COLO668 (cell line): Measurements from ENCODE around the gene PICK1.

Source experiments
- DNase-seq: peaks from one replicate; lab custom pipeline; 2025; ENCODE audit not compliant: unreplicated experiment; lab: John Stamatoyannopoulos, UW

The PICK1 gene

DNA sequence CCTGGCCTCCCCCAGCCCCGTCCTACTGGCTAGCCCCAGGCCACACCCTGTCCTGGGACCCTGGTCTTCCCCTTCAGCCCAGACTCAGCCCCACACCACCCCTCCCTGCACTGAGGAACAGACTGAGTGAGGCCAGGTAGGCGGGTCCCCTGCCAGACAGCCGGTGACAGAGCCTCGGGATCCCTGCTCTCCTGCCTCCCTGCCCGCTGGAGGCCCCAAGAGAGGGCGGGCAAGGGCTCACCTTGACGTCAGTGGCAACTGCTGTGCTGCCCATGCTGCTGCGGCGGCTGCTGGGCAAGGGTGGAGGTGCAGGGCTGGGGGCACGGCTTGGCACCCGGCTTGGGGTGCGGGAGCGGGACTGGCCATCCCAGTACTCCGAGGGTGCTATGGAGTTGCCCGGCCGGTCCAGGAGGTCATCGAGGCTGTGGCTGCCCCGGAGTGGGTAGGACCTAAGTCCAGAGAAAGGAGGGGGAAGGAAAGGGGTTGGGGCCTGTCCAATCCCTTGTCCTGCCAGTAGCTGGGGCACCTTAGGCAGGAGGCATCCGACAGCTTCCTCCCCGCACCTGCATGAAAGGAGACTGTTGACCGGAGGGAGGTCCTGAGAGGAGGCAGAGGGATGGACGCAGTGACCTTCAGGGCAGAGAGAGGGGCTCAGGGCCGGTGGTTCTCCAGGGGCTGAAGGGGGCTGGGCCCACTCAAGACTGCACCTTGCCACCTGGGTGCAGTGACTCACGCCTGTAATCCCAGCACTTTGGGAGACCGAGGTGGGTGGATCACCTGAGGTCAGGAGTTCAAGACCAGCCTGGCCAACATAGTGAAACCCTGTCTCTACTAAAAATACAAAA is 29.0 kb downstream of the PICK1 start:
- DNase-seq = no peak

DNA sequence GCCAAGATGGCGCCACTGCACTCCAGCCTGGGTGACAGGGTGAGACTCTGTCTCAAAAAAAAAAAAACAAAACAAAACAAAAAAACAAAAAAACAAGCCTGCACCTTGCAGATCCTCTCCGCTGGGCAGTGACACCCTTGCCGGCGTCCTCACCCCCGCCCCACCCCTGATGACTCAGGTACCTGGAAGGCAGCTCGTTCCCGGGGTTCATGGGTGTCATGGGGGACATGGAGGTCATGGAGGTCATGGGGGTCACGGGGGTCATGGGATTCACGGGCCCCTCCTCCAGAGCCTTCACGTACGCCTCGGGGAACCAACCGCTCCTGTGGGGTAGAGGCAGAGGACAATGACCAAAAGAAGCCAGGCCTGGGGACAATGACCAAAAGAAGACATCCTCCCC is 29.7 kb downstream of the PICK1 start:
- no peak for DNase-seq

DNA sequence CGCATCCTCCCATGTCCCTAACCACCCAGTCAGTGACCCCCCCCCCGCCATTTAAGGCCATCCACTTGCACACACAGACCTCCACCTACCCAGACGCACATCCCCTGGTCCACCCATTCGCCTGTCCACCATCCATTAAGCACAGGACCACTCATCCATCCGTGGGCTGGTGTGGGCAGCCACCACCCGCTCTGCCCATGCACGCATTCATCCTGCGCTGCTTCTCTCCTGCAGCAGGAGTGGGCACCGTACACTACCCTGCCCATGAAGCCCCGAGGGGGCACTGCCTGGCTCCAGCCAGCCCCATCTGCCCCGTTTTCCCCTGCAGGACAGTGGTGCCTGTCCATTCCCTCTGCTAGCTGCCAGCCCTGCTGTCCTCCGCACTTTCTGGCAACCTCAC is 30.7 kb downstream of the PICK1 start:
- no peak for DNase-seq

DNA sequence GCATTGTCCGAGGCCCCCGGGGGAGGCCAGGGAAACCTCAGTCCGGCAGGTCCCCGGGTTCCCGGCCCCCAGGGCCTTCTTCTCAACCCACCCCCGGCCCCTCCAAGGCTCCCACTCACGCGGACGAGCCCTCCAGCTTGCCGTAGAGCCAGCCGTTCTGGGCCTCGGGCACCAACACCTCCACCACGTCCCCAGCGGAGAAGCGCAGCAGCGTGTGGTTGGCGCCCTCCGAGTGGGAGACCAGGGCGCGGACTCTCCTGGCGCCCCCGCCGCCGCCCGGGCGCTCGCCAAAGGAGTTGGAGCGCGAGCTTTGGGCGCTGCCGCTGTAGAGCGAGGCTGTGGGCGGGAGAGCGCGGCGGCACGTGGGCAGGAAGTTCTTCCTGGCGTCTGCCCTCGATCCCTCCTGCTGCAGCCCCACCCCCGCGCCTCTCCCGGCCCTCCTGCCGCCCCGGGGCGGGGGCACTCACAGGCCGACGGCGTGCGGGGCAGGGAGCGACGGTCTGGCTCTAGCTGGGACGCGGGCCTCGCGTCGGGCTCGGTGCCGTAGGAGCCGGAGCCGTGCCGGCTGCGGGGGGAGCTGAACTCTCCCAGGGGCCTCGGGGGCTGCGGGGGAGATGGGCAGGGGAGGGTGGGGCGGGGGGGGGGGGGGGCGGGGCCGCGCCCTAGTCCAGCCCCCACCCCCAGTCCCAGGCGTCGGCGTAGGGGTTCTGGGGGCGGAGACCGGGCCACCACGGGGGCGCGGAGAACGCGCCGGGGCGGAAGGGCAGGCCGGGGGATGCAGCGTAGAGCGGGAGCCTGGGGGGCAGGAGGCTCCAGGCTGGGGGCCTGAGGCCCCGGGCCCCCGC is 31.6 kb downstream of the PICK1 start:
- DNase-seq = no peak

DNA sequence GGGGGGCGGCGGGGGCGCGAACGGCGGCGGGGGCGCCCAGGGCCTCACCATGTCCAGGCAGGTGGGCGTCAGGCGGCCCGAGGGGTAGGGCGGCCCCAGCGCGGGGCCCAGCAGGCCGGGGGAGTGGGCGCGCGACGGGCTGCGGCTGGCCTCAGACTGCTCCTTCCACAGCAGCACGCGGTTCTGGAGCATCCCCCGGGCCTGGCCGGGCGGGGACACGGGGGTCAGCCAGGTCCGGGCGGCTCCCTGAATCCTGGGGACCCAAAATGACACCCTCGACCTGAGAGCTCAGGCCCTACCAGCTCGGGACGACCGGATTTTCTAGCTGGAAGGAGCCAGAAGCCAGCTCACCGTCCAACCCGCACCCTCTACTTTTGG is 32.3 kb downstream of the PICK1 start:
- DNase-seq = no peak

DNA sequence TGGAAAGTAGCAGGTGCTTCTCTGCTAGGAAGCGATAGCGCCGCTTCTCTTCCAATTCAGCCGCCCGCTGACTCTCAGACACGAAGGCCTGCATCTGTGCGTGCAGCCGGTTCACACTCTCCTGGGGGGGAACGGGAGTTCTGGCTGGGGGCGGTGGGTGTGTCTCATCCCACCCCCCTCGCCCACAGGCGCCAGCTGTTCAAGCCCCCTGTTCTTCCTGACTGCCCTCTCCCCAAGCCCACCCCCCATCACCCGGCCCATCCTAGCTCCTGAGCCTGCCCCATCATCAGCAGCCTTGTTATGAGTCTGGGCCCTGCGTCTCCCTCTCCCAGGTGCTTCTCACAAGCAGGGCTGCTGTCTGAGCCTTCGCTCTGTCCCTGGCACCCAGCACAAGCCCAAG is 39.9 kb downstream of the PICK1 start:
- no peak for DNase-seq

DNA sequence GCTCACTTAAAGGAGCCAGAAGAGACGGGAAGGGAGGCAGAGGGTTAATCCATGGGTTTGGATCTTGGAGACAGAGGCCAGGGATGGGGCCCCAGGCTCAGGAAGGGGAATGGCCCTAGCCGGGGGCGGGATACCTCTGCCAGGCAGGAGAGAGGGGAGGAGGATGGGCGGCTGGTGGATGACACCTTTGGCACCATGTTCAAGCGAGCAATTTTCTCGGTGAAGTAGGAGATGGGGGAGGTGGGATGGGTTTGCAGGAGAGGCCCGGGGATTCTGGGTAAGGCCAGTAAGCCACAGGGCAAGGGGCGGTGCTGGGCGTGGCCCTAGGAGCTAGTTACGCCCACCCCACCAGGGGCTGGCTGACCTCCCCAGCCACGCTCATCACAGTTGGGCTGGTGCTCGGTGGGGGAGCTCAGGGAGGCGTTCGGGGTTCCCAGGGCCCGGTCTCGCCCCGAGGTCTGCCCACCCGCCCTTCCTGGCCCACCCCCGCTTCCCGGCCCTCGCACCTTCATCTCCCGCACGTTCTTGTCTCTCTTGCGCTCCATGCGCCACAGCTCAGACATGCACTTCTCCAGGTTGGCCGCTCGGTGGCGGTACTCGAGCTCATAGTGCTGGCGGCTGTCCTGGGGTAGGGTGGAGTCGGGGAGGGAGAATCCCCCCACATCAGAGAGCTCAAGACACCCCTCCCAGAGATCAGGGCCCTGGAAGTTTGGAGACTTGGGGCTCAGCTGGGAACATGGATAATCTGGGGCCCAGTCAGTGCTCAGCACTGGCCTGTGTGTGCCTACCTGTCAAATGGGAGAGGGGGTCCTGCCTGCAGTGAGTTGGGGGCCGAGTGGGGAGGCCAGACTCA is 40.6 kb downstream of the PICK1 start:
- no peak for DNase-seq

DNA sequence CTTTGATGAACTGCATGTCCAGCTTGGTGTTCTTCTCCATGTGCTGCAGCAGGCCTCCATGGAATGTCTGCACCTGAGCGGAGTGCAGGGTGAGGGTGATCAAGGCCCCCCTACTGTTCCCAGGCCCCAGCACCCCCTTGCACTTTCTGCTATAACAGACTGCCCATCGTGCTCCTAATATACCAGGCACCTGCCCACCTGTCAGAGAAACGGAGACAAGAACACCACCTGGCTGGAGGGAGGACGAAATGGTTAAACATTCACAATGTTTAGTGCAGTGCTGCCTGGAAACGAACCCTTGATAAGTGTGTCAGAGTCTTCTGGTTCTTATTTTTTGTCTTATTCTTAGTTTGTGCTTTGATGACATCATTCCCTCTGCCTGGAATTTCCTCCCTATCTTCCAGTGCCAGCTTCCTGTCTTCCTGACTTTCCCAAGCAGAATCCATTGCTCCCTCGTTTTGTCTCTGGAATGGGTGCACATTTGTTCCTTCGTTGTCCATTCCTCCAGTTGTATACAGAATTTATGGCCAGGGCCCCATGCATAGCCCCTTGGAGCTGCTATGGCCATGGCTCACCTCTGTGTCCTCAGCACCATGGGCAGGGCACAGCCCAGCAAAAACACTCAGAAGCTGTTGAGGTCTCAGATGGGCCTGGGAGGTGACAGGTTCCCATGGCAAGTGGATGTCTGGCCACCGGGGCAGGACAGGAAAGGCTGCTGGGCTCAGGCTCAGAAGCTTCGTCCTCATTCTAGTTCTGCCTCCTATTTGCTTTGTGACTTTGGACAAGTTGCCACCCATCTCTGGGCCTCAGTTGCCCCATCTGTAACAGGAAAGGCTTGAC is 41.4 kb downstream of the PICK1 start:
- DNase-seq = peak; percentile 11

DNA sequence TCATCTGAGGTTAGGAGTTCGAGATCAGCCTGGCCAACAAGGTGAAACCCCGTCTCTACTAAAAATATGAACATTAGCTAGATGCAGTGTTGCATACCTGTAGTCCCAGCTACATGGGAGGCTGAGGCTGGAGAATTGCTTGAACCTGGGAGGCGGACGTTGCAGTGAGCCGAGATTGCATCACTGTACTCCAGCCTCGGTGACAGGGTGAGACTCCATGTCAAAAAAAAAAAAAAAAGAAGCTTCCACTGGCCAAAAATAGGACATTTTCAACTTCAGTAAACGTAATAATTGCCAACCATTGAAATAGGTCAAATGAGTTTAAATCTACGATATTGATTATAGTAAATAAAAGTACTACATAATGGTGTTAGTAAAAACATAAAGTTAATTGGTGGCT is 46.4 kb downstream of the PICK1 start:
- no peak for DNase-seq

DNA sequence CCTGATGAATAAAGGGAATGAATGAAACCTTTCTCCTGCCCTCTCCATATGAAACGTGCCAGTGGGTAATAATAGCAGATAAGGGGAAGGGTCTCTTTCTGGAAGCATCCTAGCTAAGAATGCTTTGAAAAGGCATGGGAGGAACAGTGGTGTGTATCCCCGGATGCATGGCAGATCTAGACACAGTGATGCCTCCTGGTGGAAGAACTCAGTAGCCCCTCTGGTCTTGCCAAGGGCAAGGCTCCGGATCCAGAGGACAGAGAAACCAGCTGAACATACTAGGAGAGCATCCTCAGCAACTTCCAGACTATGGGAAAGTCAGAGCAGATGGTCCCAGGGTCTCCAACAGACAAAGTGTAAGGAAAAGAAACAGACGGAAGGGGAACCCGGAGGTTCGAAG is 46.9 kb downstream of the PICK1 start:
- DNase-seq = peak; percentile 28

DNA sequence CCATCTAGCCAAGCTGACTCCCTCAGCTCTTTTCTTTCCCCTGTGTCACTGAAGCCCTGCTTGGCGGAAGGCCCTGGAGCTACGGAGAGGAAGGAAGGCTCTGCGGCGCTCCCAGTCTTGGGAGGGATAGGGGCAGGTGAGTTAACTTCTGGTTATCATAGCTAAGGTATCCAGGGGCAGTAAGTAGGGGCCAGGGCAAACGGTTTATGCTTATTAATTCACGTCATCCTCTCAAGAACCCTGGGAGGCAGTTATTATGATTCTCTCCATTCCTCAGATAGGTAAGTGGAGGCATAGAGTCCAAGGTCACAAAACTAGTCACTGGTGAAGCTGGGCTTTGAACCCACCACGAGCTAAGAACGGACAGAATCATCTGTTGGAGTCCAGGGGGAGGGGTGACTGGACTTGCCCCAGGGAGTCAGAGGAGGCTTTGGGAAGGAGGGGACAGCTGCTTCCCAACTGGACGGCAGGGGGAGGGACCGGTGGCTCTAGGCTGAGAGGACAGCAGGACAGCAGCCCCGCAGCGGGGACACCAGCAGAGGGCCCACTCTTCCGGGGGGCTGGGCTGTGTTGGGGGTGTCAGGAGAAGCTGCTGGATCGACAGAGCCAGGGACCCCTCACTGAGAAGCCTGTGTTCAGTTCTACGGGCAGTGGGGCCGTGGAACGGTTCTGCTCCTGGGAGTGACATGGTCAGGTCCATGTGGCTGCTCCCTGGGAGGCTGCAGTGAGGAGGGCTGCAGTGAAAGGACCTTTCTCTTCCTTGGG is 49.8 kb downstream of the PICK1 start:
- no peak for DNase-seq

DNA sequence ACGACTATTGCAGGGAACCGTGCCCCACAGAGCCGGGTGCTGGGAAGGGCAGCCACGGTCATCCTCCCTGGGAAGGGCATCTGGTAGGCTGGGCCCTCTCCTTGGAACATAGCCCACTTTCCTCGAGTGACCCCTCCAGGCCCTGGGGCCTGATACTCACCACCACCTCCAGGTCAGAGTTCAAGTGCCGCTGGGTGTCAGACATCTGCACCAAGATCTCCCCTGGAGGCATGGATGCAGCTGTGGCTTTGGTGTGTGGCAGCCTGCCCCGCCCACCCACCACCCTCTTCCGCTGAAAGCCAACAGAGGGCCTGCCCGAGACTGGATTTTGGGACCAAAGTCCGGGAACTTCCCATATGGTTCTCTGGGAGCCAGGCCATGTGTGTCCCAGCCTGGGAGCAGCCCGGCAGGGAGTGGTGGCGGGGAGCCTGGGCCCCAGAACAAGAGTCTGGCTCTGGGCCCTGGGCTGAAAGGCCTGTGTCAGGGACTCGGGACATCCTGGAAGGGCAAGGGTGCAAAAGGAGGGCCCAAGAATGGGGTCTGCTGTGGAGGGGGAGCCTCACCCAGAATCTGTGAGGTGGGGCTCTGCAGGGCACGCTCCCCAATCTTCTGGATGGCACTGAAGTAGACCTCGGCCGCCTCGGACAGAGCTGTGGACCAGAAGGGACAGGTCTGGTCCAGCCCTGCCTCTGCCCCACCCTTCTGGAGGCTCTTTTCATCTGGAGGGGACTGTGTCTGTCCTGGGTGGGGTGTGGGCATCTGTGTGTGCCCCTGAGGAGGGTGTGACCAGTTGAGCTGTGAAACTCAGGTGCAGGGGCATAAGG is 50.7 kb downstream of the PICK1 start:
- DNase-seq = peak; percentile 39

DNA sequence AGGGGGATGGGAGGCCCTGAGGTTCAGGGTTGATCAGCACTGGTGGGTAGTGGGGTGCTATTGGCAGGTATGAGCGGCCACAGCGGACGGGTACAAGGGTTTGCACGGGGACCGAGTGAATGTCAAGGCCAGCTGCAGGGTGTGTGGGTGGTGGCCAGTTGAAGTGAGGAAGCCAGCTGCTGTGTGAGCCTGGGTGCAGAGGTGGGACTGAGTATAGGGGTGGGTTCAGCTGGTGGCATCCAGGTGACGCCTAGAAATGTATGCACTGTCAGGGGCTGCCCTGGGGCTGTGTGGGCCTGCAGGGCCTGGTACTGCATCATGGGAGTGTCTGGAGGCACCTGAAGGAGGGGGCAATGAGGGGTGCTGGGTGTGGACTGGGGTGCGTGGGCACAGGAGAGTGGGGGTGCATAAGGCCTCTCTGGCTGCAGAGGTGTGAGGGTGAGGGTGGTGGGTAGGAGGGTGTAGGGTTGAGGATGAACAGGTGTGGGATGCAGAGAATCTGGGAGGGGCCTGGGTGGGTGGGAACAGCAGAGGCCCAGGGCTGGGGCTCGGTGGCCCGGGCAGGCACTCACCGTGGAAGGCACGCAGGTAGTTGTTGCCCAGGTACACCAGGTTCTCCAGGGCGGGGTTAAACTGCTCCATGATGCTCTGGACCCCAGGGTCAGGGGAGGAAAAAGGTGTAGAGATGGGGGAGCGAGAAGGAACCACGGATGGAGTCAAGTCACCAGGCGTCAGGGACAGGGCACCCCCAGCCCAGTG is 51.5 kb downstream of the PICK1 start:
- peak; percentile 29 for DNase-seq

DNA sequence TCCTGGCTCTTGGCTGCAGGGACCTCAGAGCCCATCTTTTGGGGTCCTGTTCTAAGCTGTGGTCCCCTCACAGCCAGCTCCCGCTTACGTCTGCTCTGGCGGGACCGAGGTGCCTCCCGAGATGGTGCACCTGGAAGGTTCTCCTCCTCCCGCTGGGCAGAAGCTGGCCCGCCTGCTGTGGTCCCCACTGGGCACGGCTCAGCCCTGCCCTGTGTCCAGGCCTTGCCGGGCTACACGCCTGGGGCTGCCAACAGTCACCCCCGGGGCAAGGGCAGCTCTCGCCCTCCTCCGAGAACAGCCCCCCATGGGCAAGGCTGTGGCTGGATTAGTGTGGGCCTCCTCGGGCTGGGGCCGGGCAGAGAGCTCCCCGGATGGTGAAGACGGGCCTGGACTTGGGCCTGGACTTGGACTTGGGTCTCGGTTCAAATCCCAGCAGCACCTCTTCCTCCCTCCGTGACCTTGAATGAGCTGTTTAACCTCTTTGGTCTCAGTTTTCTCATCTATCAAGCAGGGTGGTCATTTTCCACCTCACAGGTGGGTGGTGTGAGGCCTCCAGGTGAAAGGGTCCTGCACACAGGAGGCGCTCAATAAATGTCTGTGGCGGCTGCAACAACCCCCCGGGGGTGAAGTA is 52.3 kb downstream of the PICK1 start:
- DNase-seq = peak; percentile 37

DNA sequence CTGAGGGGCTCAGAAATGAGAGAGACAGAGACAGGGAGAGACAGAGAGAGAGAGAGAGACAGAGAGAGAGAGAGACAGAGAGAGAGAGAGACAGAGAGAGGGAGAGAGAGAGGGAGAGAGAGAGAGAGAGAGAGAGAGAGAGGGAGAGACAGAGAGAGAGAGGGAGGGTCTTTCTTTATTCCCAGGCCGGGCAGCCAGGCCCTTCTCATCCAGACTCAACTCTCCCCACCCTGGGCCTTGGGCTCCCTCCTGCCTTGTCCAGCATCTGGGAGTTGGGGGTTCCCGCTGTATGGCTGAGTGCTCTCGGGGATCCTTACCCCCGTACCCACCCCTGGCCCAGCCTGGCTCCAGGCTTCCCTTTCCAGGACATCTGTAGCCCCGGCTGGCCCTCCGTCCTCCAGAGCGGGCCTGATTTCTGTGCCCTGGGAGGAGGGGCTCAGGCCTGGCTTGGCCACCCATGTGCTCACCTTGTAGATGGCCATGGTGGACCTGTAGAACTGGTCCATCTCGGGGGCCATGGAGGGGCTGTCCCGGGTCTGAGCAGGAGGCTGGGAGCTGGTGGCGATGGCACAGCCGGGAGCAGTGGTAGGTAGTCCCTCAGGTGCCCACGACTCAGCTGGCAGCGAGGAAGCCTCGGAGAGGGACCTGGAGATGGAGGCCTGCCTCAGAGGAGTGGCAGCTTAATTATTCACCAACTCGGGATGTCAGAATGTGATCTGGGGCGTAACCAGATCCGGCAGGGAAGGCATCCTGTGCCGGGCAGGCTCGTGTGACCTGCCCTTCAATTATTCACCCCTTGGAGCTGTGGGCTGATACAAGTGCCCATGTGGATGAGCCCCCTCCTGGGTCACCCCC is 53.0 kb downstream of the PICK1 start, which contains the start of gene BAIAP2L2:
BAIAP2L2 (minus strand) TSS at position 677 of the 855 bp plus-strand sequence; CDS start at position 518, 159 bp downstream.
- peak; percentile 80 for DNase-seq
